Keratinocyte (primary cell): ENCODE measurements around the gene MYRIP. TPM values are rescaled to one million over a fixed set of nuclear protein-coding genes. Genes with fewer than 3 reads are reported as not detected.

Experiments used
- DNase-seq: peaks from one replicate; pipeline ENCODE4 v3.0.0-alpha.2; 2011; ENCODE audit warnings: low read depth, missing footprints, low spot score
- FAIRE-seq: peaks from 2 replicates; lab custom pipeline; 2011; peaks lifted over from hg19 to GRCh38; lab: Jason Lieb, UNC
- H2AFZ ChIP-seq: 2 replicates; pipeline ENCODE4 v1.6.0; 2012; ENCODE audit warnings: low read length, control low read depth, inconsistent platforms; ENCODE audit not compliant: control insufficient read depth
- H3K27ac ChIP-seq: 2 replicates; pipeline ENCODE4 v1.5.1; 2011; ENCODE audit warnings: low read length; ENCODE audit not compliant: control insufficient read depth, insufficient read depth
- H3K27me3 ChIP-seq: 3 replicates; pipeline ENCODE4 v1.6.0; 2011; ENCODE audit warnings: low read length; ENCODE audit not compliant: control insufficient read depth, insufficient read depth; ENCODE audit errors: extremely low read depth
- H3K36me3 ChIP-seq, 2 experiments: 2 replicates in 1 of 2; 3 replicates in 1 of 2; pipeline ENCODE4 v1.5.1; 2011; ENCODE audit warnings: low read length in 2 of 2, mild to moderate bottlenecking in 1 of 2; ENCODE audit not compliant: control insufficient read depth in 2 of 2, insufficient read depth in 2 of 2; ENCODE audit errors: extremely low read depth in 1 of 2
- H3K4me1 ChIP-seq: 3 replicates; pipeline ENCODE4 v1.5.1; 2011; ENCODE audit warnings: low read length; ENCODE audit not compliant: control insufficient read depth, insufficient read depth; ENCODE audit errors: extremely low read depth
- H3K4me2 ChIP-seq: 3 replicates; pipeline ENCODE4 v1.6.0; 2011; ENCODE audit warnings: low read depth, low read length; ENCODE audit not compliant: control insufficient read depth, insufficient read depth; ENCODE audit errors: extremely low read depth
- H3K4me3 ChIP-seq, 3 experiments: fragments of 200-600 bp in 1 of 3; sonication (generic) in 1 of 3; 2 replicates in 2 of 3; 3 replicates in 1 of 3; pipeline ENCODE4 v1.5.1; 2011 to 2016; ENCODE audit warnings: low read length in 3 of 3, mild to moderate bottlenecking in 3 of 3, control low read depth in 2 of 3, inconsistent platforms in 1 of 3, low read depth in 1 of 3, mixed read lengths in 1 of 3, mixed run types in 1 of 3, moderate library complexity in 1 of 3; ENCODE audit not compliant: control insufficient read depth in 2 of 3, insufficient read depth in 2 of 3; ENCODE audit errors: extremely low read depth in 1 of 3
- H3K79me2 ChIP-seq: 2 replicates; pipeline ENCODE4 v1.6.0; 2012; ENCODE audit warnings: low read length; ENCODE audit not compliant: control insufficient read depth, insufficient read depth
- H3K9ac ChIP-seq: 3 replicates; pipeline ENCODE4 v1.6.0; 2011; ENCODE audit warnings: low read length; ENCODE audit not compliant: control insufficient read depth, insufficient read depth; ENCODE audit errors: extremely low read depth
- H3K9me1 ChIP-seq: 3 replicates; pipeline ENCODE4 v1.6.0; 2011; ENCODE audit warnings: low read length; ENCODE audit not compliant: control insufficient read depth, insufficient read depth; ENCODE audit errors: extremely low read depth
- H3K9me3 ChIP-seq: 2 replicates; pipeline ENCODE4 v1.5.1; 2012; ENCODE audit warnings: low read depth, low read length; ENCODE audit not compliant: control insufficient read depth
- H4K20me1 ChIP-seq: 3 replicates; pipeline ENCODE4 v1.6.0; 2011; ENCODE audit warnings: low read length; ENCODE audit not compliant: control insufficient read depth, insufficient read depth; ENCODE audit errors: extremely low read depth
- CTCF ChIP-seq, 3 experiments: IDR thresholded peaks in 1 of 3; conservative IDR thresholded peaks in 1 of 3; optimal IDR thresholded peaks in 1 of 3; 2 replicates in 2 of 3; 3 replicates in 1 of 3; pipeline versions ENCODE3 to v1.5.1; 2011; ENCODE audit warnings: low read length in 3 of 3, mild to moderate bottlenecking in 3 of 3, moderate library complexity in 2 of 3, control low read depth in 1 of 3, inconsistent platforms in 1 of 3; ENCODE audit not compliant: insufficient read depth in 2 of 3; ENCODE audit errors: extremely low read depth in 1 of 3
- EZH2 ChIP-seq: IDR thresholded peaks from one replicate; pipeline ENCODE4 v1.6.1; 2012; ENCODE audit warnings: inconsistent platforms, mild to moderate bottlenecking, low read length, moderate library complexity
- dilution Hi-C: fragments of 300-500 bp; cut with MboI; formaldehyde crosslinking; loops from one replicate; pipeline ENCODE4 v1.7.0; 2020; ENCODE audit warnings: low sequenced_read_pairs; ENCODE audit not compliant: extremely low pct_ligation_motif_present
- polyA plus RNA-seq, 5 experiments: library from polyadenylated mRNA; depleted of rRNA in 3 of 5; stranded (reverse) in 3 of 5; stranded (forward) in 1 of 5; unstranded in 1 of 5; fragments of >200 nt; gene quantifications; 1 replicate in 1 of 5; 2 replicates in 3 of 5; 3 replicates in 1 of 5; pipeline versions ENCODE4 v1.2.1 to v1.2.3, GENCODE V29; 2011 to 2012; ENCODE audit warnings: missing spikeins in 2 of 5, low read depth in 1 of 5, low replicate concordance in 1 of 5

MYRIP gene
- polyA plus RNA-seq, 1 donor (not counting 4 experiments of a cell fraction or from before 2014, with no cell fraction given) = 0.01 TPM

GRCh38 chr3:39960515-39961191 is 151.2 kb downstream of the MYRIP start:
- Histone ChIP-seq H3K79me2 (no peaks in the 10 kb centered on the region), H3K27me3 (no peaks in the 10 kb centered on the region), H3K9me1 (no peaks in the 10 kb centered on the region), H4K20me1 (no peaks in the 10 kb centered on the region), H3K27ac (no peak overlapping the region), H3K9ac (no peak overlapping the region), H3K36me3 (no peaks in the 10 kb centered on the region), H2AFZ (no peak overlapping the region), H3K4me1 (no peaks in the 10 kb centered on the region), H3K4me3 (no peak overlapping the region), H3K4me2 (no peak overlapping the region), H3K9me3 (no peaks in the 10 kb centered on the region)
- DNase-seq (no peak), FAIRE-seq (no peak)
- dilution Hi-C loops = no loop called here
- no peak for TF ChIP-seq EZH2
- TF ChIP-seq CTCF (optimal IDR thresholded peaks at IDR 0.05 in 1 of 3, IDR thresholded peaks at IDR 0.05 in 1 of 3, conservative IDR thresholded peaks at IDR 0.05 in 1 of 3; ENCODE audit: extremely low read depth in 1 of 3, insufficient read depth in 2 of 3, low read length in 3 of 3) = no peak

DNA sequence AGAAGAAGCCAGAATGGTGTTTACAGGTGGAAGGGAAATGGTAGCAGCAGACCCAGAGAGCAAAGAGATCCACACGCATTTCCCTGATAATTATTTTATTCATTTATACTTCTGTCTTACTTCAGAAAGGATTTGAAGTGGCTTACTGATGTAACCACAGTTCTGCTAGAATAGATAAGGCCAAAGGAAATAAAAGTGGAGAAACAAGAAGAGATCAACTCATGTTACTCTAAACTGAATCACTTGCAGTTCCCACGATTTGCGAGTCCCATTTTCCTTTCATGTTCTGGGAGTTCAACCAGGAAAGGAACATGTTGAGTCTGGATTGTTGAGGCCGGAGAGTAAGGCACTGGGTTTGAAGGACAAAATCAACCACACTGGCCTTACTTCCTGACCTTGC is 151.8 kb downstream of the MYRIP start:
- Histone ChIP-seq H3K27me3 (no peaks in the 10 kb centered on the region), H3K79me2 (no peaks in the 10 kb centered on the region), H3K9ac (no peak overlapping the region), H3K4me1 (no peaks in the 10 kb centered on the region), H2AFZ (no peak overlapping the region), H3K4me2 (no peak overlapping the region), H3K9me3 (no peaks in the 10 kb centered on the region), H4K20me1 (no peaks in the 10 kb centered on the region), H3K36me3 (no peaks in the 10 kb centered on the region), H3K9me1 (no peaks in the 10 kb centered on the region), H3K27ac (no peak overlapping the region), H3K4me3 (no peak overlapping the region)
- dilution Hi-C loops = no loop called here
- FAIRE-seq (no peak), DNase-seq (no peak)
- TF ChIP-seq EZH2 = no peak
- TF ChIP-seq CTCF (optimal IDR thresholded peaks at IDR 0.05 in 1 of 3, IDR thresholded peaks at IDR 0.05 in 1 of 3, conservative IDR thresholded peaks at IDR 0.05 in 1 of 3; ENCODE audit: extremely low read depth in 1 of 3, insufficient read depth in 2 of 3, low read length in 3 of 3) = no peak
